Ammon's horn (tissue), 1 donor: ENCODE data around the gene PHF19.

Experiments
- DNase-seq: peaks from one replicate; pipeline ENCODE4 v3.0.0-alpha.2; 2016; ENCODE audit warnings: low spot score

PHF19 gene

DNA sequence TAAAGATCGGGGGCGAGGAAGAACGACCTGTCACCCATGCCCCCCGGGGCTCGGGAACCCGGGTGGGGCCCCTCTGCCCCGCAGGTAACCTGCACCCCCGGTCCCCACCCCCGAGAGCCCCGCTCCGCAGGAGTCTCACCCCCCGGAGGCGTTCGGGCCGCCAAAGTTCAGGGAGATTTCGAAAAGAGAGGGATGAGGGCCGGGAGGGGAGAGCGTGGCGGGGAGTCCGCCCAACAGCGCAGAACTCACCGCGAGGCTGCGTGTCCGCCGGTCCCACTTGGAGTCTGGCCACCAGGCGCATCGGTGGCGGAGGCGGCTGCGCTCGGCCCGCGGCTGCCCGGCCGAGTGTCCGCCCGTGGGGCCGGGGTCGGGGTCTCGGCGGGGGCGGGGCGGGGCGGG, at the start of gene PHF19:
Gene PHF19, minus strand, starts transcription at position 347 of the 399 bp plus-strand sequence. CDS start 2,447 bp downstream, outside the sequence.
- no peak for DNase-seq

- no peak for DNase-seq
These were observed 49.5 kb upstream of the PHF19 start, which contains the start of gene TRAF1 for GRCh38 chr9:120926397-120926928. Gene TRAF1, minus strand, starts transcription at chr9:120926796. Its CDS starts 721 bp downstream, at chr9:120926075.

- DNase-seq = no peak
These were observed 48.8 kb upstream of the PHF19 start for GRCh38 chr9:120925535-120926396.

DNA sequence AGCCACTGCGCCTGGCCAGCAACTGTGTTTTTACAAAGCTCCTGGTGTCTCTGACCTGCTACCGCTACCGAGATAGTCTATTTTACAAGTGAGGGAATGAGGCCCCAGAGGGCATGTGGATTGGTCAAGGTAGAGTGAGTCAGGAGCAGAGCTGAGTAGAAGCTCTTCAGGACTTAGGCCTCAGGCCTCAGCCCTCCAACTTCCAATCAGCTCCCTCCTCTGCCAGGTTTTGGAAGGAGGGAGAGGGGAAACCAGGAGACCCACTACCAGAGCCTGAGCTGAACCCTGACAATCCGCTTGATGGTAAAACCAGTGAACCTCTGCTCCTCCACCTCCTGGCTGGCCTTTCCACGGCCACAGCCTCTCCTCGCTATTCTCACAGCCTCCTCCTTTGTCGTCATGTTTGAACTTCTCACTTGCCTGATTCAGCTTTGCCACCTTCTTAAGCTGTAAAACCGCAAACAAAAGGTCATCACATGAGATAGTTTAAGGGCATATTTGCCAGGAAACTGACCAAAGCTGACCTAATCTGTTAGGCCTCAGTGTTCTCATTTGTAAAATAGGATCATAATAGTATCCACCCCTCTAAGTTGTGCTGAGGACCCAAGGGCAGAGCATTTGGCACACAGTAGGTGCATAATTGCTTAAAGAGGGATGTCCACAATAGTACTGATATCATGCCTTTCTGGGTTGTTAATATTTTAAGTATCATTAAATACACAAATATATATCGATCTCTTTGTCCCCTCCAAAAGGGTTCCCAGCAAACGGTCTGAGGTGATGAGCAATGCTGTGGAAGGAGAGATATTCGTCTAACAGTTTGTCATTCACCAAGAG, 47.9 kb upstream of the PHF19 start:
- DNase-seq = no peak

DNA sequence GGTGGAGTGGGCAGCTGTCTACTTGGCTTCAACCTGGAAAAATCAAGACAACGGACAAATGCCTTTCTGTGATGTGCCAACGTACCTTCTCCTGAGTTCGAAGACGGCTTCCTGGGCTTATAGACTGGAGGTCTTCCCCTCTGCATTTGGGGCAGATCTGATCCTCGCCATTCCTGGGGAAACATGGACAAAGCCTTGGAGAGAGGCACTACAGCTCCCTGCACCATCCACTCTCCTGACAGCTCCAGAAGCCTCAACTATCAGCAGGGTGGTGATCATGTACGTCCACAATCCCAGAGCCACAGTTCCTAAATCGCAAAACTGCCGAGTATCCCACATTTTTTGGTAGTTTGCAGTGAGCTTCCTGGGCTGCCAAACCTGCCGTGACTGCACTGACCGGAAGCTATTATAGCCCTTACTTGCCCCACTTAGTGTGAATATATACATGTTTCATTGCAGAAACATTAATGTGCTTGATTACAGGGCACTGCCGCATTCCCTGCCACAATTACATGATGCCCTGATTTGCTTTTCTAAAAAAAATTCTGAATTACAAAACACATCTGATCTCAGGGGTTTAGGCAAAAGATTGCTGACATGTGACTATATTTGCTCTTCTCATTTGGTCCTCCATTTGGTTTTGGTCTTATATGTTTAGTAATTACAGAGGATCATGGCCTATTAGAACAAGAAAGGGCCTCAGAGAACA, 46.8 kb upstream of the PHF19 start:
- DNase-seq = no peak

DNA sequence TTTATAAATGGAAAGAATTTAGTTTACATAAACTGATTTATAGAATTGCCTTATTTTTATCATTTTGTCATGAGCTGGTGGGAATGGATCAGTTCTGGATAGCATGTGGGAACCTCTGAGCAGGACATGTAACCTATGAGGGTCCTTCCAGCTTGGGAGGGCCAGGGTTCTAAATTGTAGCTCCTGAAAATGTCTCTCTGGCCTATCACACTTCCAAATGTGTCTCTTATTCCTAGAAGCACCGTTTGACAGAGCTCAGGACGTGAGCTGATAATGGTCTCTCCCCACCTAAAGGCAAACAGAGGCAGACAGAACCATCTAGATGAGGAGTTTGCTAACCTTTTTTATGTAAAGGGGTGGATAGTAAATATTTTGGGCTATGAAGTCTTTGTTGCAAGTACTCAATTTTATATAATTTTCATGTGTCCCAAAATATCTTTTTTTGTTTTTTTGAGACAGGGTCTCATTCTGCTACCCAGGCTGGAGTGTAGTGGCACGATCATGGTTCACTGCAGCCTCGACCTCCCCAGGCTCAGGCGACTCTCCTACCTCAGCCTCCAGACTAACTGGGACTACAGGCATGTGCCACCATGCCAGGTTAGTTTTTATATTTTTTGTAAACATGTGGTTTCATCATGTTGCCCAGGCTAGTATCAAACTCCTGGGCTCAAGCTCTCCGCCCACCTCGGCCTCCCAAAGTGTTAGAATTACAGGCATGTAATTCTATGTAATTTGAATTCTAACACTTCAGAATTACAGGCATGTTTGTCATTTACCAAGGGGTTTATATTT, 45.6 kb upstream of the PHF19 start:
- DNase-seq = no peak

- DNase-seq = no peak
These were observed 44.7 kb upstream of the PHF19 start for GRCh38 chr9:120921661-120922181.

GRCh38 chr9:120920806-120921178, 43.8 kb upstream of the PHF19 start:
- no peak for DNase-seq

- no peak for DNase-seq
These were observed 43.1 kb upstream of the PHF19 start for GRCh38 chr9:120919843-120920805.

DNA sequence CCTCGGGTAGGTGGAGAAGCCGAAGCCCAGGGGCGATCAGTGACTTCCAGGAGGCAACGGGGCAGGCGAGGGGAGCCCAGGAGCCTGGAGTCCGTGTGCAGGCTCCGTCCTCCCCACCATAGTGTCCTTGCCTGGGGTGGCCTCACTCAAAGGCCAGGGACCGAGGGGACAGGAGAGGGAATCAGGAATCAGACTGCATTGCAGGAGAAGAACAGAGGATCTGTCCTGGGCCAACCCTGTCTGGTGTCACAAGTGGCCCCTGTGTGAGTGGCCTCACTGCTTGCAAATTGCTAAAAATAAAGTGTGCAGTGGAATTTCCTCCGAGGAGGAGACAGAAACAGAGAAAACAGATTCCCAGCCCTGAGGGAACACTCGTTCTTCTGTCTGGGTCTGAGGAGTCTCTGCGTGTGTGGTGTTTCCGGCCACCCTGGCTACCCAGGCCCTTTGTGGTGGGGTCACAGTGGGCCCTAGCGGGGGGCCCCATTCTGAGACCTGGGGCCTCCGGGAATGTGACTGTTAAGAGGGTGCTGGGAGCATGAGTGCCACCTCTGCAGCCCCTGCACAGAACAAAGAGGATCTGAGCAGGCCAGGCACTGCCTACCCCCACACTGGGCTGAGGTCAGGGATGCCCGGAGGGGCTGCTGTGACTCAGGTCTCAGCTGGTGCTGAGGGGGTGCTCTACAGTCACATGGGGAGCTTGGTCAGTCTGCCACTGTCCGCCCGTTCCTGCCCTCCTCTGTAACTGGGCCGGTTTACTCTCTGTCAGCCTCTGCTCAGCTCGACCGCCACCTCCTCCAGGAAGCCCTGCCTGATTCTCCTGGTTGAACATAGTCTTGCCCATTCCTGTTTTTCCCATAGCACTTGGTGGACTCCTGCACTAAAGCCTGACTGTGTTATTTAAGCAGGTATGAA, 42.2 kb upstream of the PHF19 start:
- no peak for DNase-seq

- no peak for DNase-seq
These were observed 41.2 kb upstream of the PHF19 start for GRCh38 chr9:120917929-120918762.

GRCh38 chr9:120916991-120917880, 40.2 kb upstream of the PHF19 start:
- no peak for DNase-seq

- peak; percentile 85 for DNase-seq
These were observed 39.6 kb upstream of the PHF19 start for GRCh38 chr9:120916588-120916987.

GRCh38 chr9:120915854-120916470, 39.0 kb upstream of the PHF19 start:
- peak; percentile 64 for DNase-seq

GRCh38 chr9:120914953-120915352, 38.0 kb upstream of the PHF19 start:
- no peak for DNase-seq

GRCh38 chr9:120914396-120914795, 37.4 kb upstream of the PHF19 start:
- peak; percentile 93 for DNase-seq
